Esophagus muscularis mucosa (tissue), 4 donors: ENCODE results near the gene NARS2. TPM values are rescaled to one million over a fixed set of nuclear protein-coding genes. Genes with fewer than 3 reads are reported as not detected.
A peak's percentile ranks its signal among the peaks of the same experiment; 100 is the strongest.
"Not testable (repeated sequence)": the region's sequence is repeated elsewhere in the genome, so short reads cannot be mapped to it uniquely, and the experiment has no call there.

Experiments used
- DNase-seq: peaks from one replicate; pipeline ENCODE4 v3.0.0-alpha.2; 2017; ENCODE audit errors: extremely low spot score
- H3K27ac ChIP-seq, 4 donors: fragments of 200-600 bp; sonication (generic); replicated peaks in 1 of 4; 1 replicate in 3 of 4; 2 replicates in 1 of 4; pipeline ENCODE4 v1.5.1; 2016 to 2019; ENCODE audit warnings: mild to moderate bottlenecking in 1 of 4
- H3K27me3 ChIP-seq, 4 donors: fragments of 200-600 bp; sonication (generic); one replicate each; pipeline versions ENCODE4 v1.5.1 to v1.6.0; 2016 to 2019
- H3K36me3 ChIP-seq, 4 donors: fragments of 200-600 bp; sonication (generic); one replicate each; pipeline ENCODE4 v1.5.1; 2016 to 2019
- H3K4me1 ChIP-seq, 4 donors: fragments of 200-600 bp; sonication (generic); one replicate each; pipeline ENCODE4 v1.5.1; 2016 to 2019
- H3K4me3 ChIP-seq, 4 donors: fragments of 200-600 bp; sonication (generic); 1 replicate in 2 of 4; 2 replicates in 2 of 4; pipeline ENCODE4 v1.5.1; 2016 to 2019; ENCODE audit warnings: mild to moderate bottlenecking in 4 of 4, moderate library complexity in 1 of 4
- H3K9me3 ChIP-seq, 4 donors: fragments of 200-600 bp; sonication (generic); 1 replicate in 3 of 4; 2 replicates in 1 of 4; pipeline ENCODE4 v1.5.1; 2016 to 2019
- EP300 ChIP-seq: sonication (generic); formaldehyde crosslinking; IDR thresholded peaks from one replicate; pipeline ENCODE4 v1.6.1; 2017; ENCODE audit warnings: antibody characterized with exemption
- POLR2A ChIP-seq: fragments of 450-650 bp; IDR thresholded peaks from one replicate; pipeline ENCODE4 v1.6.1; 2017; ENCODE audit warnings: antibody characterized with exemption, moderate library complexity, mild to moderate bottlenecking, low read depth
- POLR2AphosphoS5 ChIP-seq, 2 donors: sonication (generic); formaldehyde crosslinking; IDR thresholded peaks; one replicate each; pipeline ENCODE4 v1.6.1; 2017; ENCODE audit warnings: antibody characterized with exemption in 2 of 2
- WGBS: methylation state at CpG from one replicate; pipeline ENCODE4 v1.1.5; 2018; 5-methylcytosine and 5-hydroxymethylcytosine counted together
- intact Hi-C: fragments of 100-400 bp; cut with DNase I; formaldehyde crosslinking; loops from one replicate; pipeline ENCODE4 v1.15.1; 2023
- total RNA-seq, 4 donors: library from RNA; depleted of rRNA; stranded (reverse); fragments of >200 nt; gene quantifications; one replicate each; pipeline versions ENCODE4 v1.1.0 to v1.2.1, GENCODE V29; 2016
- TF ChIP-seq, protein P1 (sequence below), 3 experiments: fragments of 200-600 bp in 2 of 3; fragments of 450-650 bp in 1 of 3; sonication (generic) in 2 of 3; IDR thresholded peaks; one replicate each; pipeline ENCODE4 v1.5.1; 2017 to 2019; ENCODE audit warnings: antibody characterized with exemption in 3 of 3, mild to moderate bottlenecking in 2 of 3, moderate library complexity in 1 of 3

NARS2 gene
- total RNA-seq, 4 donors from 2014 or later: 9.1 to 10.4 (median 9.8) TPM

DNA sequence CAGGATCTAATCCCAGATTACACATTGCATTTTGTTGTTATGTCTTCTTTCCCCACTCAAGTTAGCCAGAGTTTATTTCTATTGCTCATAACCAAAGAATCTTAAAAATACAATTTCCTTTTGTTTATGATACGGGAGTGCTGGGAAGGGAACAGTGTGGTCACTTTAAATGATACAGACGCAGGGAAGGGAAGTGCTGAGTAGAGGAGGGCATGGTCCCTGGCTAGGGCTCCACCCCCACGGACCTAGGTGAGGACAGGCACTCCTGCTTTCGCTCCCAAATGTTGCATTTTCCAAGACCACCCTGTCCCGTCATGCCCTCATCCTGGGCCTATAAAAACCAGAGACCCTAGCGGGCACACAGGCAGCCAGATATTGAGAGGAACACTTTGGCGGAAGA lies 30.6 kb upstream of the NARS2 start:
- WGBS: 87% methylated on average over 7 of the region's 7 CpGs
- H3K27ac ChIP-seq: no peak overlapping the region
- H3K4me3 ChIP-seq: no peak overlapping the region
- TF ChIP-seq POLR2AphosphoS5 (IDR thresholded peaks at IDR 0.05): no peak
- TF ChIP-seq, protein P1, sequence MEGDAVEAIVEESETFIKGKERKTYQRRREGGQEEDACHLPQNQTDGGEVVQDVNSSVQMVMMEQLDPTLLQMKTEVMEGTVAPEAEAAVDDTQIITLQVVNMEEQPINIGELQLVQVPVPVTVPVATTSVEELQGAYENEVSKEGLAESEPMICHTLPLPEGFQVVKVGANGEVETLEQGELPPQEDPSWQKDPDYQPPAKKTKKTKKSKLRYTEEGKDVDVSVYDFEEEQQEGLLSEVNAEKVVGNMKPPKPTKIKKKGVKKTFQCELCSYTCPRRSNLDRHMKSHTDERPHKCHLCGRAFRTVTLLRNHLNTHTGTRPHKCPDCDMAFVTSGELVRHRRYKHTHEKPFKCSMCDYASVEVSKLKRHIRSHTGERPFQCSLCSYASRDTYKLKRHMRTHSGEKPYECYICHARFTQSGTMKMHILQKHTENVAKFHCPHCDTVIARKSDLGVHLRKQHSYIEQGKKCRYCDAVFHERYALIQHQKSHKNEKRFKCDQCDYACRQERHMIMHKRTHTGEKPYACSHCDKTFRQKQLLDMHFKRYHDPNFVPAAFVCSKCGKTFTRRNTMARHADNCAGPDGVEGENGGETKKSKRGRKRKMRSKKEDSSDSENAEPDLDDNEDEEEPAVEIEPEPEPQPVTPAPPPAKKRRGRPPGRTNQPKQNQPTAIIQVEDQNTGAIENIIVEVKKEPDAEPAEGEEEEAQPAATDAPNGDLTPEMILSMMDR (IDR thresholded peaks at IDR 0.05): no peak
- TF ChIP-seq EP300: no peak
- no peak for TF ChIP-seq POLR2A
- no peak for DNase-seq
- no peaks in the 10 kb centered on the region for H3K4me1 ChIP-seq
- H3K9me3 ChIP-seq: no peaks in the 10 kb centered on the region
- intact Hi-C loops: no loop called here
- H3K27me3 ChIP-seq: no peaks in the 10 kb centered on the region
- H3K36me3 ChIP-seq: no peaks in the 10 kb centered on the region

DNA sequence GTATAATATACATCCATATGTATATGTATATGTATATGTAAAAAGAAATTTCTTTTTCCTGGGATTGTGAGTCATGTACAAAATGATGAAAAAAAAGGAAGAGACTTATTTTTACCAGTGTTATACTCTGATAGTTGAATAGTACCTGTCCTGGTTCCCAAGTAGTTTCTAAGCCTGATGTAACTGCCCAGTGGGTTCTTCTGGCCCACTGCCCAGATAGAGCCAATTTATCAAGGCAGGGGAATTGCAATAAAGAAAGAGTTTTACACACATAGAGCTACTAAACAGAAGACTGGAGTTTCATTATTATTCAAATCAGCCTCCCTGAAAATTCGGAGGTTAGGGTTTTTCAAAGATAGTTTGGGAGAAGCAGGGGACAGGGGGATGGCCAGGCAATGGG lies 29.1 kb upstream of the NARS2 start:
- Histone ChIP-seq H3K4me1 (no peaks in the 10 kb centered on the region), H3K27me3 (no peaks in the 10 kb centered on the region), H3K36me3 (no peaks in the 10 kb centered on the region), H3K9me3 (no peaks in the 10 kb centered on the region), H3K4me3 (no peak overlapping the region), H3K27ac (no peak overlapping the region)
- intact Hi-C loops: no loop called here
- TF ChIP-seq POLR2AphosphoS5 (IDR thresholded peaks at IDR 0.05): no peak
- TF ChIP-seq, protein P1 (IDR thresholded peaks at IDR 0.05): no peak
- TF ChIP-seq POLR2A: no peak
- TF ChIP-seq EP300: no peak
- 37% methylated on average over 1 of the region's 1 CpG for WGBS
- peak; percentile 10 for DNase-seq

DNA sequence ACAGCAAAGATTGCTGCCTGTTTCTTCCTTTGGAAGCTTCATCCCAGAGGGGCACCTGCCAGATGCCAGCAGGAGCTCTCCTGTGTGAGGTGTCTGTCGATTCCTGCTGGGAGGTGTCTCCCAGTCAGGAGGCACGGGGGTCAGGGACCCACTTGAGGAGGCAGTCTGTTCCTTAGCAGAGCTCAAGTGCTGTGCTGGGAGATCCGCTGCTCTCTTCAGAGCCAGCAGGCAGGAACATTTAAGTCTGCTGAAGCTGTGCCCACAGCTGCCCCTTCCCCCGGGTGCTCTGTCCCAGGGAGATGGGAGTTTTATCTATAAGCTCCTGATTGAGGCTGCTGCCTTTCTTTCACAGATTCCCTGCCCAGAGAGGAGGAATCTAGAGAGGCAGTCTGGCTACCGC lies 28.1 kb upstream of the NARS2 start:
- intact Hi-C loops, H3K4me1 ChIP-seq, H3K27ac ChIP-seq, H3K4me3 ChIP-seq, DNase-seq, H3K27me3 ChIP-seq, H3K9me3 ChIP-seq, H3K36me3 ChIP-seq: not testable (repeated sequence)
- WGBS: 90% methylated on average over 5 of the region's 5 CpGs

DNA sequence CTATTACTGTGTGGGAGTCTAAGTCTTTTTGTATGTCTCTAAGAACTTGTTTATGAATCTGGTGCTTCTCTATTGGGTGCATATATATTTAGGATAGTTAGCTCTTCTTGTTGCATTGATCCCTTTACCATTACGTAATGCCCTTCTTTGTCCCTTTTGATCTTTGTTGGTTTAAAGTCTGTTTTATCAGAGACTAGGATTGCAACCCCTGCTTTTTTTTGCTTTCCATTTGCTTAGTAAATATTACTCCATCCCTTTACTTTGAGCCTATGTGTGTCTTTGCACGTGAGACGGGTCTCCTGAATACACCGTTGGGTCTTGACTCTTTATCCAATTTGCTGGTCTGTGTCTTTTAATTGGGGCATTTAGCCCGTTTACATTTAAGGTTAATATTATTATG lies 26.4 kb upstream of the NARS2 start:
- H3K9me3 ChIP-seq, intact Hi-C loops, H3K27ac ChIP-seq, H3K36me3 ChIP-seq, H3K4me3 ChIP-seq, DNase-seq, H3K27me3 ChIP-seq: not testable (repeated sequence)
- peaks cover 0 to 10% (median 7%) of the 10 kb centered on the region in 4 donors for H3K4me1 ChIP-seq
- WGBS: 92% methylated on average over 5 of the region's 5 CpGs

DNA sequence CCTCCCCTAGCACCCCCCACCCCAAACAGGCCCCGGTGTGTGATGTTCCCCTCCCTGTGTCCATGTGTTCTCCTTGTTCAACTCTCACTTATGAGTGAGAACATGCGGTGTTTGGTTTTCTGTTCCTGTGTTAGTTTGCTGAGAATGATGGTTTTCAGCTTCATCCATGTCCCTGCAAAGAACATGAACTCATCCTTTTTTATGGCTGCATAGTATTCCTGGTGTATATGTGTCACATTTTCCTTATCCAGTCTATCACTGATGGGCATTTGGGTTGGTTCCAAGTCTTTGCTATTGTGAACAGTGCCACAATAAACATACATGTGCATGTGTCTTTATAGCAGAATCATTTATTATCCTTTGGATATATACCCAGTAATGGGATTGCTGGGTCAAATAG lies 22.9 kb upstream of the NARS2 start:
- WGBS: 94% methylated on average over 2 of the region's 2 CpGs
- H3K4me3 ChIP-seq, H3K27me3 ChIP-seq, DNase-seq, H3K36me3 ChIP-seq, H3K27ac ChIP-seq, intact Hi-C loops, H3K9me3 ChIP-seq: not testable (repeated sequence)
- peaks cover 0 to 10% (median 7%) of the 10 kb centered on the region in 4 donors for H3K4me1 ChIP-seq

DNA sequence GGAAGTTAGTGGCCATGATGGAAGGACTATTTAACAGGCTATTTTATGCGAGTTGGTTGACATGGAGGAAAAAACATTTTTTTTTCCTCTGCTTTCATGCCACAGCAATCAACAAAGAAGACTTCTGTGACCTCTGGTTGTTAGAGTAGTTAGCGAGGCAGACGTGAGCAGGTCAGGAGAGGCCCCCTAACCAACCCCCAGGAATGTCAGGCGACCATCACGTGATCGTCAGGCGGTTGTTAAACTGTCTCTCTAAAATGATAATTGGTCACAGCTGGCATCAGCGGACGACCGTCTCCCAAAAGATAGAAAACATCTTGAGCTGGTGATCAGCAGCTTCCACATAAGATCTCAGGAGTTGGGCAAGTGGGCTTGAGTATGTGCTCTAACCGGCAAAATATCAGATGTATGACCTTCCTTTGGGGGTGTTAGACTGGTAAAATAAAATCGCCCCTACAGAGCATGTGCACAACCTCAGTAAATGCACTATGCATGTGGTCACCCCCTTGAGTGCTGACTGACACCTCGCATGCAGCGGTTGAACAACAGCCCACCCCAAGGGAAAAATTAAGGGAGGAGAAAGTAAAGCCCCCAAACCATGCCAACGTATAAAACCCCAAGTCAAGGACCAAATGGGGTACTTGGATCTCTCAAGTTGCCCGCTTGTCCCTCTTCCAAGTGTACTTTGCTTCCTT lies 20.9 kb upstream of the NARS2 start:
- WGBS: 73% methylated on average over 16 of the region's 16 CpGs
- H3K4me3 ChIP-seq: no peak overlapping the region
- H3K4me1 ChIP-seq: peaks cover 0 to 10% (median 7%) of the 10 kb centered on the region in 4 donors
- TF ChIP-seq POLR2A (no peak), EP300 (no peak), POLR2AphosphoS5 (IDR thresholded peaks at IDR 0.05) (no peak)
- TF ChIP-seq, protein P1 (IDR thresholded peaks at IDR 0.05): no peak
- intact Hi-C loops: no loop called here
- H3K9me3 ChIP-seq: no peaks in the 10 kb centered on the region
- DNase-seq: peak; percentile 85
- H3K27ac ChIP-seq: no peak overlapping the region
- H3K36me3 ChIP-seq: no peaks in the 10 kb centered on the region
- no peaks in the 10 kb centered on the region for H3K27me3 ChIP-seq
